Immature natural killer cell (primary cell): Measurements from ENCODE around the gene SLC2A14. TPM values are rescaled to one million over a fixed set of nuclear protein-coding genes. Genes with fewer than 3 reads are reported as not detected.
"Not testable (repeated sequence)": the region's sequence is repeated elsewhere in the genome, so short reads cannot be mapped to it uniquely, and the experiment has no call there.

Experiments used
- DNase-seq, 3 donors: peaks; one replicate each; pipeline ENCODE4 v3.0.0; 2022; ENCODE audit warnings: mixed read lengths in 1 of 3
- H3K27ac Mint-ChIP-seq, 6 donors: one replicate each; pipeline ENCODE4 v1.8.0; 2020; ENCODE audit warnings: mixed read lengths in 6 of 6, mild to moderate bottlenecking in 5 of 6, inconsistent platforms in 4 of 6, moderate library complexity in 3 of 6
- H3K27me3 Mint-ChIP-seq, 3 donors: one replicate each; pipeline ENCODE4 v1.8.0; 2020 to 2021; ENCODE audit warnings: low read depth in 3 of 3, mild to moderate bottlenecking in 3 of 3, mixed read lengths in 3 of 3, moderate library complexity in 3 of 3, inconsistent platforms in 1 of 3
- H3K36me3 Mint-ChIP-seq, 3 donors: one replicate each; pipeline ENCODE4 v1.8.0; 2020; ENCODE audit warnings: mixed read lengths in 3 of 3, inconsistent platforms in 2 of 3, mild to moderate bottlenecking in 2 of 3
- H3K4me1 Mint-ChIP-seq, 2 donors: one replicate each; pipeline ENCODE4 v1.8.0; 2020; ENCODE audit warnings: inconsistent platforms in 2 of 2, mild to moderate bottlenecking in 2 of 2, mixed read lengths in 2 of 2, moderate library complexity in 1 of 2
- H3K4me3 Mint-ChIP-seq, 5 donors: one replicate each; pipeline ENCODE4 v1.8.0; 2020; ENCODE audit warnings: mild to moderate bottlenecking in 5 of 5, mixed read lengths in 5 of 5, inconsistent platforms in 3 of 5, moderate library complexity in 3 of 5
- H3K9me3 Mint-ChIP-seq, 6 donors: one replicate each; pipeline ENCODE4 v1.8.0; 2020; ENCODE audit warnings: mild to moderate bottlenecking in 6 of 6, mixed read lengths in 6 of 6, inconsistent platforms in 4 of 6, moderate library complexity in 3 of 6
- polyA plus RNA-seq, 3 donors: library from polyadenylated mRNA; unstranded; fragments of 300-500 nt; fragmentation: Illumina TruSeq; gene quantifications; one replicate each; pipeline ENCODE4 v1.2.3, GENCODE V29; 2021

SLC2A14 gene
- polyA plus RNA-seq, 3 donors from 2014 or later: not detected

DNA sequence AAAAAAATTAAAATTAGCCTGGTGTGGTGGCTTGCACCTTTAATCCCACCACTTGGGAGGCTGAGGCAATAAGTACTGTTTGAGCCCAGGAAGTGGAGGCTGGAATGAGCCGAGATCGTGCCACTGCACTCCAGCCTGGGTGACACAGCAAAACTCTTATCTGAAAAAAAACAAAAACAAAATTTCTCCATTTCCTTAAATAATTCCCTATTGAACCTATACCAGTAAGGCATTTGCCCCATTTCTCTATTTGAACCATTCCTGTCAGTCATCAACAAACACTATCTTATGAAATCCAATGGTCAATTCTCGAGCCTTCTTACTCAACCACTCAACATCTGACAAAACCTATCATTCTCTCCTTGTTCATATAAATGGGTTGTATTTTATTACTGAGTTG, 14.7 kb downstream of the SLC2A14 start:
- Mint-ChIP-seq H3K4me3 (no peak overlapping the region), H3K27ac (no peak overlapping the region), H3K27me3 (peaks cover 4 to 9% (median 4%) of the 10 kb centered on the region in 3 donors), H3K9me3 (no peaks in the 10 kb centered on the region), H3K36me3 (no peaks in the 10 kb centered on the region), H3K4me1 (peaks cover 6 to 12% of the 10 kb centered on the region in 2 donors)
- DNase-seq: no peak

DNA sequence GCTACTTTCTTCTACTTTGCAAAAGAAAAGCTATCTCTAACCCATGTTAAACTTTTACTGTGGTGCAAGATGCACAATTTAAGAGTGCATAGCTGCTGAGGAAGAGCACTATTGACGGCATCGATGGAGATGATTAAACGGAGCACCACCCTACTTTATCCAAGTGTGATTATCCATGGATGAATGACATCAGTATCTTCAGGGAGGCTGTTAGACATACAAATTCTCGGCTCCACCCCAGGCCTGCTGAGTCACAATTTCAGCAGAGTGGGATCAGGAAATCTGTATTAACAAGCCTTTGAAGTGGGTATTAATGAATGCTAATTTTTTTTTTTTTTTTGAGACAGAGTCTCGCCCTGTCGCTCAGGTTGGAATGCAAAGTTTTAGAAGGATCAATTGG, 16.2 kb downstream of the SLC2A14 start:
- Mint-ChIP-seq H3K27ac (no peak overlapping the region), H3K4me1 (peaks cover 3 to 6% of the 10 kb centered on the region in 2 donors), H3K36me3 (no peaks in the 10 kb centered on the region), H3K9me3 (no peaks in the 10 kb centered on the region), H3K27me3 (peaks cover 4 to 13% (median 8%) of the 10 kb centered on the region in 3 donors), H3K4me3 (no peak overlapping the region)
- DNase-seq: no peak

DNA sequence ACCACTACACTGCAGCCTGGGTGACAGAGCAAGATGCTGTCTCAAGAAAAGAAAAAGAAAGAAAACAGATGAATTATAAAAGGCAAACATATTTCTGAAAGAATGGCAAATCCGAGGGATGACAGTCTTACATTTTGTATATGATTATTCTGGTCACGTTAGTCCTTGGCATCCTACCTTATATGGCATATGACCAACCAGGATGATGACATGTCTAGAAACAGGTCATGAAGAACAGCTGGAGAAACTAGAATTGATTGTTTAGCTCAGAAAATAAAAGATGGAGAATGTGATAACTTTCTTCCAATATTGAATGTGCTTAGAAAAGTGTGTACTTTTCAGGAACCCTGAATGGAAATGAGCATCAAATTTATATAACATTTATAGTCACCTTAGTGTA, 19.2 kb downstream of the SLC2A14 start:
- Mint-ChIP-seq H3K9me3 (no peaks in the 10 kb centered on the region), H3K4me1 (no peaks in the 10 kb centered on the region), H3K36me3 (no peaks in the 10 kb centered on the region), H3K27ac (no peak overlapping the region), H3K4me3 (no peak overlapping the region), H3K27me3 (peaks cover 4 to 14% (median 11%) of the 10 kb centered on the region in 3 donors)
- no peak for DNase-seq

DNA sequence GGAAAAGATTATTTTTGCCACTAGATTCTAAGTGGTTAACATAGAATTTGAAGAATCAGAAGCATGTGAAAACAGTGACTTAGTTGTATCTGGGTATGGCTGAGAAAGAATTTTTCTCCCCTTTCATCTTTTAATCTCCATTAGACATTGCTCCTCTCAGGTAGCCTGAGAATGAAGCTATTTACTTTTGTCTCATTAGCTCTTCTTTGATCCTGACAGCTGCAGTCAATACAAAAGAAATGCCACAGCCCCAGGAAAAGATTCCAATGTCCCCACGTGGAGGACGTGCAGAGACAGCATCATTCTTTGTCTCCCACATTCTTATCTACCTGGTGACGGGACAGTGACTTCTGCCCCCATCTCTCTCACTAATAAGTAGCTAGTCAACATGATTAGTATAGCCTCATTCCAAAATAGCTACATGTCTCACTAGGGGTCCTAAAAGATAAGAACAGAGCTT, 21.1 kb downstream of the SLC2A14 start:
- H3K9me3 Mint-ChIP-seq, H3K36me3 Mint-ChIP-seq, H3K4me1 Mint-ChIP-seq, H3K27ac Mint-ChIP-seq, H3K4me3 Mint-ChIP-seq, DNase-seq: not testable (repeated sequence)
- peaks cover 4 to 22% (median 11%) of the 10 kb centered on the region in 3 donors for H3K27me3 Mint-ChIP-seq

DNA sequence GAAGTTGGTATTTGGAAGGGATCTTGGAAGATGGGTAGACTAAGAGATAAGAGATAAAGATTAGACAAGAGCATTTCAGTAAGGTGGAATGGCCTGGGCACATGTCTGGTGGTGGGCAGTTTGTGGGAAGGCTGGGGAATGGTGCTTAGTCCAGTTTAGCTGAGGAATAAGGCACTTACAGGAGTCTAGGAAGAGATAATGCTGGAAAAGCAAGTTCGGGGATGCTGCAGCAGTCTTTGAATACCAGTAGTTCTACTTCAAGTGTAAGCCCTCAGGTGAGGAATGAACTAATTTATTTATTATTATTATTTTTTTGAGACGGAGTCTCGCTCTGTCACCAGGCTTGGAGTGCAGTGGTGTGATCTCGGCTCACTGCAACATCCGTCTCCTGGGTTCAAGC, 22.6 kb downstream of the SLC2A14 start:
- H3K9me3 Mint-ChIP-seq, H3K27ac Mint-ChIP-seq, H3K4me1 Mint-ChIP-seq, H3K36me3 Mint-ChIP-seq, DNase-seq, H3K4me3 Mint-ChIP-seq: not testable (repeated sequence)
- H3K27me3 Mint-ChIP-seq: peaks cover 4 to 25% (median 9%) of the 10 kb centered on the region in 3 donors

DNA sequence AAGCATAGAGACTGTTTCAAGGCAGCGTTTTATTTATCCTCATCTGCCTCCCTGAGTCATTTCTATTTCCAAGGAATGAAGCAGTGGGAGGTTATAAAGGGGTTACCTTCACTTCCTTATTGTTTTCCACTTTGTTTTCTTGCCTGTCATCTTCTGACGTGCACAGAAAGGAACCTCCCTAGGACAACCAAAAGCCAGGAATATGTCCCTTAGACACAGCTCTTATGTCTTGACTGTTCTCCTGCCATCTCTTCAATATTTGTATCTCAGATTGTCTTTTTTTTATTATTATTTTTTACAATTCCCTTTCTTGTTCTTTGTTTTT, 24.7 kb downstream of the SLC2A14 start:
- DNase-seq, H3K27ac Mint-ChIP-seq, H3K9me3 Mint-ChIP-seq, H3K36me3 Mint-ChIP-seq, H3K4me1 Mint-ChIP-seq, H3K4me3 Mint-ChIP-seq: not testable (repeated sequence)
- H3K27me3 Mint-ChIP-seq: peaks cover 0 to 32% (median 7%) of the 10 kb centered on the region in 3 donors

DNA sequence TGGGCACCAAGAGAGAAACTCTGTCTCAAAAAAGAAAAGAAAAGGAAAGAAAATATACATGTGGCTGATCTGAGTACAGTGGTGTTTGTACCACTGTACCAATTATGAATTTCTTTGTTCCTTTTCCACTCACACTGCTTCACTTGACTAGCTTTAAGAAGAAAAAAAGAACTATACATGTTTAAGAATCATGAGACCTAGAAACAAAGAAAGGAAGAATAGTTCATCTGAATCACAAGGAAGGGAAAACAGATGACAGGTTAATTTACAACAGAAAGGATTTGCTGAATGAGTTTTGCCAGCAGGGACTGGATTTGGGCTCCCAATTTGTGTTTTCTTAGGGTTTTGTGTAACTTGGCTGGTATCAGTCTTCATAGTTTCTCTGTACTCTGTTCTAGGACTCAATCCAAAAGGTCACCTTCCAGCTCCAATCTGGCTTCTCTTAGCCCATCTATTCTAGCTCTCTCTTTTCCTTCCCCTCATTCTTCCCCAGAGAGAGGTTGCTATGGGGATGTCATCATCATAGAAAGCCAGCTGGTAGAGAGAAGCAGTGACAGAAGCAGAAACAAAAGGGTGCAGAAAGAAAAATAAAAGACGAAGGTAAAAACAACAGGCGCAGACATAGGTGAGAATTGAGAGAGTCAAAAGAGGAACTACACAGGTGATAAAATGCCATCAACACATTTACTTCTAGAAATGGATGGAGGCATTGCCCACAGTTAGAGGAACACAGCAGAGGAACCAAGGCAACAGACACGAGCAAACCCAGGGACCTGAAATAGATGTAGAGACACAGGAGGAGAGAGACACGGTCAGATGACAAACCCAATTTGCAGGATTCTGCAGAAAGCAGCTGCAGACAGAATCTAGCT, 25.3 kb downstream of the SLC2A14 start:
- H3K27ac Mint-ChIP-seq, DNase-seq: not testable (repeated sequence)
- H3K27me3 Mint-ChIP-seq: peaks cover 0 to 32% (median 3%) of the 10 kb centered on the region in 3 donors

DNA sequence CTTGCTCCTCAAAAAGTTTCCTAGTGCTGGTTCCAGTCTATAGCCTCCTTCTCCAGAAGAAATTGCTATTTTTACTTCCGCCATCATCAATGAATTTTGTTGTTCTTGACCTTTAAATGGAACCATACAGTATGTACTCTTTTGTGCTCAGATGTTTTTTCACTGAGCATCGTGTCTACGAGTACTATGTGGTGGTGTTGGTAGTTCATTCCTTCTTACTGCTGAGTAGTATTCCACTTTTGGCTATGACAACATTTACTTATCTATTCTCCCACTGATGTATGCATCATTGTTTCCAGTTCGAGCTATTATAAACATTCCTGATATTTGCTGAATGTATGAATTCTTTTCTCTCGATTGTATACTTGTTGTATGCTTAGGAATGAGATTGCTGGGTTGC, 28.6 kb downstream of the SLC2A14 start:
- no peaks in the 10 kb centered on the region for H3K36me3 Mint-ChIP-seq
- no peaks in the 10 kb centered on the region for H3K4me1 Mint-ChIP-seq
- peaks cover 0 to 22% (median 2%) of the 10 kb centered on the region in 3 donors for H3K27me3 Mint-ChIP-seq
- H3K9me3 Mint-ChIP-seq: no peaks in the 10 kb centered on the region
- no peak overlapping the region for H3K27ac Mint-ChIP-seq
- no peak overlapping the region for H3K4me3 Mint-ChIP-seq
- no peak for DNase-seq

More for the DNA sequence above, 25.3 kb downstream of the SLC2A14 start:
- H3K4me1 Mint-ChIP-seq, H3K4me3 Mint-ChIP-seq, H3K9me3 Mint-ChIP-seq, H3K36me3 Mint-ChIP-seq: not testable (repeated sequence)

DNA sequence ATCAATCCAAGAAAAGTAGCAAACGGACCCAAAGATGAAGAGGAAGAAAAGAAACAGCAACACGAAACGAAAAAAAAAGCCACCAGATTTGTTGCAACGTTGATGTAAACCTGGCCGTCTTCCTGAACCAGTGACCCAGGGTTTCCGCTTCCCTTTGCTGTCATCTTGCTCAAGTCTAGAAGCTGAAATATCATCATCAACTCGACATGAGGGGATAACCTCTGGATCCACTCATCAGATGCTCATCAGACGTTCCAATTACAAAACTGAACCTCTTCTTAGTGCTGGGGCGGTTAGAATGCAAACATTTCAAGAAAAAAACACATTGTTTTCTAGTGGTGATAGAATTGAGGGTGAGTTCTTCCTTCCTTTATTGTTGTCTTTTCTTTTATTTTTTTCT, 29.1 kb downstream of the SLC2A14 start:
- not testable (repeated sequence) for H3K4me1 Mint-ChIP-seq, H3K9me3 Mint-ChIP-seq, H3K36me3 Mint-ChIP-seq
- DNase-seq: peak in 1 of 3 donors; percentile 32
- Mint-ChIP-seq H3K27ac (peak overlapping the region in 4 of 6 donors; percentile 70 to 93 (median 84)), H3K4me3 (peak overlapping the region in 4 of 5 donors; percentile 27 to 71 (median 56)), H3K27me3 (peaks cover 0 to 22% (median 2%) of the 10 kb centered on the region in 3 donors)

DNA sequence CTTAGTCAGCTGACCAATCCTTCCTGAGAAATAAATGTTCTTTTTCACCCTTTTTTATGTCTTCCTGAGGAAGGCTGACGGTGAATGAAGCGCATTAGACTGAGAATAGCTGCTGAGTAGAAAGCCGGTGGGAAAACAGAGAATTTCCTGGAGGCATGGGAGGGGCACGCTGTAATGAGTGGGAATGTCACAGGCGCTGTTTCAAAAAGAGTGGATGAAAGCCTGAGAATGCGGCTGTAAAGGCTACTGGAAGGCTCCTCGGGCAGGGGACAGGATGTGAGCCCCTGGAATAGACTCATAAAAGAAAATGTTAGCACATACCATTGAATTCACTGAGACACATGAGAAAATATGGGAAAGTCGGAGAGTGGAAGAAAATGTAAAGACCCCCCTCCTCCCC, 29.6 kb downstream of the SLC2A14 start:
- not testable (repeated sequence) for H3K9me3 Mint-ChIP-seq, H3K36me3 Mint-ChIP-seq, DNase-seq, H3K4me1 Mint-ChIP-seq
- H3K27ac Mint-ChIP-seq: peak overlapping the region in 2 of 6 donors; percentile 36 to 57
- peaks cover 0 to 21% (median 2%) of the 10 kb centered on the region in 3 donors for H3K27me3 Mint-ChIP-seq
- peak overlapping the region in 1 of 5 donors; percentile 39 for H3K4me3 Mint-ChIP-seq

DNA sequence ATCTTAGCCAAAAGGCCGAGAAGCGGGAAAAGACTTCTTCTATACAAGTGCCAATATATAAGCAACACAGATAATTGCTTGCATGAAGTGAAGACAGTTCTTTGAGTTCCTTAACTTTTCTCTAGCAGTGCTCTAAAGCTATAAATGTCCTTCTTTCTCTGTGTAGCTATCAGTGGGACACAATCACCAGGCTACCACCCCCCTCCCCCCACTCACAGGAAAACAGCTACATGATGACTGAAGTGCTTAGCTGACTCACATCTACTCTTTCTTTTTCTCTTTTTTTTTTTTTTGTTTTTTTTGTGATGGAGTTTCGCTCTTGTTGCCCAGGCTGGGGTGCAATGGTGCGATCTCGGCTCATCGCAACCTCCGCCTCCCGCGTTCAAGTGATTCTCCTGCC, 30.3 kb downstream of the SLC2A14 start:
- H3K27me3 Mint-ChIP-seq: peaks cover 0 to 20% (median 2%) of the 10 kb centered on the region in 3 donors
- not testable (repeated sequence) for H3K4me1 Mint-ChIP-seq, H3K36me3 Mint-ChIP-seq, H3K4me3 Mint-ChIP-seq, DNase-seq, H3K27ac Mint-ChIP-seq, H3K9me3 Mint-ChIP-seq

DNA sequence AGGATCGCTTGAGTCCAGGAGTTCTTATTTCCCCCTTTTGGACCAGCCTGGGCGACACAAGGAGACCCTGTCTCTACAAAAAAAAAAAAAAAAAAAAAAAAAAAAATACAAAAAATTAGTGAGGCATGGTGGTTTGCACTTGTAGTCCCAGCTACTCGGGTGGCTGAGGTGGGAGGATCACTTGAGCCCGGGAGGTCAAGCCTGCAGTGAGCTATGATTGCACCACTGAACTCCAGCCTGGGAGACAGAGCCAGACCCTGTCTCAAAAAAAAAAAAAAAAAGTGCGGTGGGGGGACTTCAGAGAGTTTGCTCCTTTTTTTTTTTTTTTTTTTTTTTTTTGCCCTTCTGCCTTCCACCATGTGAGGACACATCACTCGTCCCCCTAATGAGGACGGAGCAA, 32.9 kb downstream of the SLC2A14 start:
- not testable (repeated sequence) for H3K36me3 Mint-ChIP-seq, H3K9me3 Mint-ChIP-seq, DNase-seq, H3K27ac Mint-ChIP-seq, H3K4me3 Mint-ChIP-seq, H3K4me1 Mint-ChIP-seq
- H3K27me3 Mint-ChIP-seq: peaks cover 0 to 11% (median 4%) of the 10 kb centered on the region in 3 donors

DNA sequence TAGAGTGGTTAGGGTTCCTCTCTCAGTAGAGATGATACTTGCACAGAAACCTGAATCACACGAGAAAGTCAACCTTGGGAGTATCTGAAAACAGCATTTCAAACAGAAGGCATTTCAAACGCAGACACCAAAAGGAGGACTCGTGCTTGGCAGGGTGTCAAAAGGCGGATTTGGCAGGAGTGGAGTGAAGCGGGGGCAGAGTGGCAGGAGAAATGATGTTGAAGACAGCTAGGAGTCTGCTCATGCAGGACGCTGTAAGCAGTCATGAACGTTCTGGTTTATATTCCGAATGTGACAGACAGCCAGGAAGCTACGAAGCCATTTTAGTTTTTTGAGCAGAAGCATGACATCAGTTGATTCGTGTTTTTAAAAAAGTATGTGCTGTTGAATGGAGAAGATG, 33.5 kb downstream of the SLC2A14 start:
- peaks cover 0 to 10% (median 4%) of the 10 kb centered on the region in 3 donors for H3K27me3 Mint-ChIP-seq
- not testable (repeated sequence) for H3K9me3 Mint-ChIP-seq

DNA sequence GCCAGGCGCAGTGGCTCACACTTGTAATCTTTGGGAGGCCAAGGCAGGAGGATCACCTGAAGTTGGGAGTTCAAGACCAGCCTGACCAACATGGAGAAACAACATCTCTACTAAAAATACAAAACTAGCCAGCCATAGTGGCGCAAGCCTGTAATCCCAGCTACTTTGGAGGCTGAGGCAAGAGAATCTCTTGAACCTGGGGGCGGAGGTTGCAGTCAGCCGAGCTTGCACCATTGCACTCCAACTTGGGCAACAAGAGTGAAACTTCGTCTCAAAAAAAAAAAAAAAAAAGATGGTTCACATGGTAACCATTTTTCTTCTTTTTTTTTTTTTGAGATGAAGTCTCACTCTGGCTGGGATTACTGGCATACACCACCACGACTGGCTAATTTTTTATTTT, 35.3 kb downstream of the SLC2A14 start:
- Mint-ChIP-seq H3K36me3 (no peaks in the 10 kb centered on the region), H3K9me3 (no peaks in the 10 kb centered on the region), H3K4me3 (no peak overlapping the region), H3K27me3 (peaks cover 2 to 13% (median 4%) of the 10 kb centered on the region in 3 donors), H3K27ac (no peak overlapping the region), H3K4me1 (no peaks in the 10 kb centered on the region)
- DNase-seq: no peak

More for the DNA sequence above, 33.5 kb downstream of the SLC2A14 start:
- H3K4me3 Mint-ChIP-seq, H3K27ac Mint-ChIP-seq, H3K36me3 Mint-ChIP-seq, DNase-seq, H3K4me1 Mint-ChIP-seq: not testable (repeated sequence)

DNA sequence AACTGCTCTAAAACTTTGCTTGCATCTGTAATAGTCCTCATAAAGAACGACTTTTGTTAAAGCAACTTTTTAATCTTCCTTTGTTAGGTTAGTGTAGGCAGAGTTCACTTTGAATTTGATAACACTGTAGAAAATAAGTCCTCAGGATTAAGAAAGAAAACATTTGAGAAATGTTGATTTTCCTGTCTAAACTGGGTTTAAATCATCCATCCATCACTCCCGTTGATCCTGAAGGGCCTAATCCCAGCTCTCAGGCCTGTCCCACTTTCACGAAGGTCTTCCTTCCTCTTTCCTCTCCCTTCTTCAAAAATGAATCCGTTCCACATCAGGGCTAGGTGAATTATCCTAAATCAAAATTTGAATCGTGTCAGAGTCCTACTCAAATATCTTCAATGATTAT, 36.9 kb downstream of the SLC2A14 start:
- Mint-ChIP-seq H3K4me3 (no peak overlapping the region), H3K4me1 (no peaks in the 10 kb centered on the region), H3K36me3 (no peaks in the 10 kb centered on the region), H3K27me3 (peaks cover 2 to 10% (median 2%) of the 10 kb centered on the region in 3 donors), H3K9me3 (no peaks in the 10 kb centered on the region), H3K27ac (no peak overlapping the region)
- no peak for DNase-seq
